ENCODE results near the gene C22orf39. TPM values are rescaled to one million over a fixed set of nuclear protein-coding genes. Genes with fewer than 3 reads are reported as not detected.

Gene C22orf39
- total and polyA plus RNA-seq, 2 donors (not counting 1 experiment from before 2014, with no cell fraction given), result 15.9 to 16.2 TPM

DNA sequence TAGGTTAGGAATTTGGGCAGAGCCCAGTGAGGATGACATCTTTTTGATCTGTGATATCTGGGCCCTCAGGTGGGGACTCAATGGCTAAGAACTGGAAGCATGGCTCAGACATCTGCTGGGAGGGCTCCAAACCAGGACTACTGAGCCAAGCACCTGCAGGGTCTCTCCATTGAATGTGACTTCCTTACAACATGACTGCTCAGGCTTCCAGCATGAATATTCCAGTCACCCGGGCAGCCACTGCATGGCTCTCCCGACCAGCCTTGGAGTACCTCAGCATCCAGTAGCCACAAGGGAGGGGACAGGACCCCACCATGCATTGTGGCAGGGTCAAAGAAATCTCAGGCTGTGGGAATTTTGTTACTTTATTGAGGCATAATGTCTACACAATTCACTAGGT, 40.8 kb upstream of the C22orf39 start:
- Histone ChIP-seq H3K9ac (ENCODE audit: insufficient read depth, low read length) (no peak overlapping the region), H3K36me3 (ENCODE audit: control insufficient read depth, insufficient read depth, low read length) (peaks cover 4% of the 10 kb centered on the region), H4K20me1 (ENCODE audit: control insufficient read depth, extremely low read depth, insufficient read depth, low read length) (no peaks in the 10 kb centered on the region), H3K4me2 (ENCODE audit: extremely low read depth, insufficient read depth, low read length) (no peak overlapping the region), H3K4me3 (replicated peaks in 1 of 4; ENCODE audit: control extremely low read depth in 1 of 4, insufficient read depth in 1 of 4, low read depth in 3 of 4, low read length in 4 of 4) (no peak overlapping the region), H3K27ac (ENCODE audit: insufficient read depth, low read length) (no peak overlapping the region), H2AFZ (ENCODE audit: low read length) (no peak overlapping the region), H3K9me3 (ENCODE audit: control insufficient read depth, insufficient read depth, low read depth, low read length) (no peaks in the 10 kb centered on the region), H3K27me3 (ENCODE audit: control insufficient read depth, insufficient read depth, low read length) (no peaks in the 10 kb centered on the region), H3K4me1 (ENCODE audit: control insufficient read depth, extremely low read depth, insufficient read depth, low read length) (no peaks in the 10 kb centered on the region), H3K79me2 (ENCODE audit: control insufficient read depth, insufficient read depth, low read length) (no peaks in the 10 kb centered on the region)
- TF ChIP-seq, protein P1, sequence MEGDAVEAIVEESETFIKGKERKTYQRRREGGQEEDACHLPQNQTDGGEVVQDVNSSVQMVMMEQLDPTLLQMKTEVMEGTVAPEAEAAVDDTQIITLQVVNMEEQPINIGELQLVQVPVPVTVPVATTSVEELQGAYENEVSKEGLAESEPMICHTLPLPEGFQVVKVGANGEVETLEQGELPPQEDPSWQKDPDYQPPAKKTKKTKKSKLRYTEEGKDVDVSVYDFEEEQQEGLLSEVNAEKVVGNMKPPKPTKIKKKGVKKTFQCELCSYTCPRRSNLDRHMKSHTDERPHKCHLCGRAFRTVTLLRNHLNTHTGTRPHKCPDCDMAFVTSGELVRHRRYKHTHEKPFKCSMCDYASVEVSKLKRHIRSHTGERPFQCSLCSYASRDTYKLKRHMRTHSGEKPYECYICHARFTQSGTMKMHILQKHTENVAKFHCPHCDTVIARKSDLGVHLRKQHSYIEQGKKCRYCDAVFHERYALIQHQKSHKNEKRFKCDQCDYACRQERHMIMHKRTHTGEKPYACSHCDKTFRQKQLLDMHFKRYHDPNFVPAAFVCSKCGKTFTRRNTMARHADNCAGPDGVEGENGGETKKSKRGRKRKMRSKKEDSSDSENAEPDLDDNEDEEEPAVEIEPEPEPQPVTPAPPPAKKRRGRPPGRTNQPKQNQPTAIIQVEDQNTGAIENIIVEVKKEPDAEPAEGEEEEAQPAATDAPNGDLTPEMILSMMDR (conservative IDR thresholded peaks at IDR 0.05 in 1 of 2, IDR thresholded peaks at IDR 0.05 in 1 of 2; ENCODE audit: low read depth in 1 of 2, low read length in 2 of 2), result no peak
- TF ChIP-seq EZH2 (IDR thresholded peaks at IDR 0.05; ENCODE audit: low read length, missing control alignments), result no peak
- DNase-seq (ENCODE audit: low read depth in 2 of 2), result no peak

DNA sequence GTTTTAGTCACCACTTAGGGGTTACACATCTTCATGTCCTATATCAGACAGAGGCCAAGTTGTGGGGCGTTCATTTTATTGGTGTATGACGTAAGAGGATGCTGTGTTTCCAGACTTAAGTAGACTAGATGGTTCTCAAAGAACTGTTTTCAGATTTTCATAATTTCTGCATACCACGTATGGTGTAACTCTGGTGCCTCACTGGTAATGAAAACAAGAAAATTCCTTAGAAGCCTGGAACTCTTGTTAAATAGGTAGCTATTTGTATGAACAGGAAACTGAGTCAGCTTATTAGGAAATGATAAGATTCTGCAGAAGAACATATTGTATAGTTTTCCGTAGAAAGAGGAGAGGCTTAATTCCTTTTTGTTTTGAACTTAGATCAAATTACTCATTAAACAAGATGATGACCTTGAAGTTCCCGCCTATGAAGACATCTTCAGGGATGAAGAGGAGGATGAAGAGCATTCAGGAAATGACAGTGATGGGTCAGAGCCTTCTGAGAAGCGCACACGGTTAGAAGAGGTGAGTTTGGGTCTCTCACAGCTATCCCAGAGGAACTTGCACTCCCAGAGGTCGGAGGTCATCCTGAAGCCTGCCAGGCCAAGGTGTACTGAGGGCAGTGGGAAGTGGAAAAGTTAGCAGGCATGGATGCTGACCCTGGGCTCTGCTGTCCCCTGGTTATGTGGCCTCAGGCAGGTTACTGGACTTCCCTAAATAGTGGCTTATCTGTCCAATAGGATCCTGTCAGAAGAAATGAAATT, 36.2 kb upstream of the C22orf39 start:
- Histone ChIP-seq H2AFZ (ENCODE audit: low read length) (no peak overlapping the region), H3K9me3 (ENCODE audit: control insufficient read depth, insufficient read depth, low read depth, low read length) (no peaks in the 10 kb centered on the region), H3K36me3 (ENCODE audit: control insufficient read depth, insufficient read depth, low read length) (peaks cover 4% of the 10 kb centered on the region), H3K79me2 (ENCODE audit: control insufficient read depth, insufficient read depth, low read length) (peaks cover 12% of the 10 kb centered on the region), H3K27me3 (ENCODE audit: control insufficient read depth, insufficient read depth, low read length) (no peaks in the 10 kb centered on the region), H3K4me2 (ENCODE audit: extremely low read depth, insufficient read depth, low read length) (no peak overlapping the region), H4K20me1 (ENCODE audit: control insufficient read depth, extremely low read depth, insufficient read depth, low read length) (no peaks in the 10 kb centered on the region), H3K4me3 (replicated peaks in 1 of 4; ENCODE audit: control extremely low read depth in 1 of 4, insufficient read depth in 1 of 4, low read depth in 3 of 4, low read length in 4 of 4) (no peak overlapping the region), H3K9ac (ENCODE audit: insufficient read depth, low read length) (no peak overlapping the region), H3K4me1 (ENCODE audit: control insufficient read depth, extremely low read depth, insufficient read depth, low read length) (peaks cover 6% of the 10 kb centered on the region), H3K27ac (ENCODE audit: insufficient read depth, low read length) (no peak overlapping the region)
- no peak for TF ChIP-seq EZH2 (IDR thresholded peaks at IDR 0.05; ENCODE audit: low read length, missing control alignments)
- TF ChIP-seq, protein P1 (conservative IDR thresholded peaks at IDR 0.05 in 1 of 2, IDR thresholded peaks at IDR 0.05 in 1 of 2; ENCODE audit: low read depth in 1 of 2, low read length in 2 of 2), result no peak
- DNase-seq (ENCODE audit: low read depth in 2 of 2), result peak in 1 of 2 donors; percentile 24

DNA sequence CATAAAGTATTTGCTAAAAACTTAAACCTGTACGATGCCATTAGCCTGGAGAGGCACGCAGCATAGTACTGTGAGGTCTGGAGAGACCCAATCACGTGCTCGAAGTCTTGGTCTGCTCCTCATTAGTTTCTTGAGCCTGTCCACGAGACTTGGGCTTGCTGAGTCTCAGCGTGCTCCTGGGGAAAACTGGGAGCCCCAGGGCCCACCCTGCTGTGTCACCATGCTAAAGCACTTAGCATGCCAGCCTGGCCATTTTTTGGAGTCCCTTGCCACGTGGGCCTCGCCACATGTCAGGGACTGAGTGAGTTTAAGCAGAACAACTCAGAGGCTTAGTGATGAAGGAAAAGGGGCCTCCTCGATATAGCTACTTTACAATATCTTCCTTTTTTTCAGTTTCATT, 34.8 kb upstream of the C22orf39 start:
- peaks cover 26% of the 10 kb centered on the region for H3K79me2 ChIP-seq (ENCODE audit: control insufficient read depth, insufficient read depth, low read length)
- H3K36me3 ChIP-seq (ENCODE audit: control insufficient read depth, insufficient read depth, low read length), result peaks cover 4% of the 10 kb centered on the region
- no peak for TF ChIP-seq EZH2 (IDR thresholded peaks at IDR 0.05; ENCODE audit: low read length, missing control alignments)
- TF ChIP-seq, protein P1 (conservative IDR thresholded peaks at IDR 0.05 in 1 of 2, IDR thresholded peaks at IDR 0.05 in 1 of 2; ENCODE audit: low read depth in 1 of 2, low read length in 2 of 2), result no peak
- no peak overlapping the region for H2AFZ ChIP-seq (ENCODE audit: low read length)
- no peaks in the 10 kb centered on the region for H3K9me3 ChIP-seq (ENCODE audit: control insufficient read depth, insufficient read depth, low read depth, low read length)
- no peak overlapping the region for H3K27ac ChIP-seq (ENCODE audit: insufficient read depth, low read length)
- H3K4me3 ChIP-seq (replicated peaks in 1 of 4; ENCODE audit: control extremely low read depth in 1 of 4, insufficient read depth in 1 of 4, low read depth in 3 of 4, low read length in 4 of 4), result no peak overlapping the region
- H3K27me3 ChIP-seq (ENCODE audit: control insufficient read depth, insufficient read depth, low read length), result no peaks in the 10 kb centered on the region
- no peak overlapping the region for H3K9ac ChIP-seq (ENCODE audit: insufficient read depth, low read length)
- H3K4me2 ChIP-seq (ENCODE audit: extremely low read depth, insufficient read depth, low read length), result no peak overlapping the region
- H4K20me1 ChIP-seq (ENCODE audit: control insufficient read depth, extremely low read depth, insufficient read depth, low read length), result no peaks in the 10 kb centered on the region
- peaks cover 10% of the 10 kb centered on the region for H3K4me1 ChIP-seq (ENCODE audit: control insufficient read depth, extremely low read depth, insufficient read depth, low read length)
- DNase-seq (ENCODE audit: low read depth in 2 of 2), result no peak
